Suprapubic skin (tissue), 4 donors: ENCODE data around the gene VARS1.

Source experiments
- POLR2A ChIP-seq, 2 donors: fragments of 450-650 bp; IDR thresholded peaks; one replicate each; pipeline ENCODE4 v1.6.1; 2017; ENCODE audit warnings: antibody characterized with exemption in 2 of 2, mild to moderate bottlenecking in 2 of 2, moderate library complexity in 2 of 2
- POLR2AphosphoS5 ChIP-seq, 3 donors: sonication (generic); formaldehyde crosslinking; IDR thresholded peaks; one replicate each; pipeline ENCODE4 v1.6.1; 2017; ENCODE audit warnings: antibody characterized with exemption in 3 of 3
- TF ChIP-seq, protein P1 (sequence below), 2 donors: fragments of 200-600 bp in 1 of 2; fragments of 450-650 bp in 1 of 2; sonication (generic) in 1 of 2; IDR thresholded peaks; one replicate each; pipeline ENCODE4 v1.5.1; 2016 to 2019; ENCODE audit warnings: antibody characterized with exemption in 2 of 2, mild to moderate bottlenecking in 1 of 2, moderate library complexity in 1 of 2

DNA sequence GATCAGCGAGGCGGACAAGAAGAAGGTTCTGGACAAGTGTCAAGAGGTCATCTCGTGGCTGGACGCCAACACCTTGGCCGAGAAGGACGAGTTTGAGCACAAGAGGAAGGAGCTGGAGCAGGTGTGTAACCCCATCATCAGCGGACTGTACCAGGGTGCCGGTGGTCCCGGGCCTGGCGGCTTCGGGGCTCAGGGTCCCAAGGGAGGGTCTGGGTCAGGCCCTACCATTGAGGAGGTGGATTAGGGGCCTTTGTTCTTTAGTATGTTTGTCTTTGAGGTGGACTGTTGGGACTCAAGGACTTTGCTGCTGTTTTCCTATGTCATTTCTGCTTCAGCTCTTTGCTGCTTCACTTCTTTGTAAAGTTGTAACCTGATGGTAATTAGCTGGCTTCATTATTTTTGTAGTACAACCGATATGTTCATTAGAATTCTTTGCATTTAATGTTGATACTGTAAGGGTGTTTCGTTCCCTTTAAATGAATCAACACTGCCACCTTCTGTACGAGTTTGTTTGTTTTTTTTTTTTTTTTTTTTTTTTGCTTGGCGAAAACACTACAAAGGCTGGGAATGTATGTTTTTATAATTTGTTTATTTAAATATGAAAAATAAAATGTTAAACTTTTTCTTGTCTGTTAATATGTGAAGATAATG is 34.2 kb upstream of the VARS1 start:
- TF ChIP-seq, protein P1, sequence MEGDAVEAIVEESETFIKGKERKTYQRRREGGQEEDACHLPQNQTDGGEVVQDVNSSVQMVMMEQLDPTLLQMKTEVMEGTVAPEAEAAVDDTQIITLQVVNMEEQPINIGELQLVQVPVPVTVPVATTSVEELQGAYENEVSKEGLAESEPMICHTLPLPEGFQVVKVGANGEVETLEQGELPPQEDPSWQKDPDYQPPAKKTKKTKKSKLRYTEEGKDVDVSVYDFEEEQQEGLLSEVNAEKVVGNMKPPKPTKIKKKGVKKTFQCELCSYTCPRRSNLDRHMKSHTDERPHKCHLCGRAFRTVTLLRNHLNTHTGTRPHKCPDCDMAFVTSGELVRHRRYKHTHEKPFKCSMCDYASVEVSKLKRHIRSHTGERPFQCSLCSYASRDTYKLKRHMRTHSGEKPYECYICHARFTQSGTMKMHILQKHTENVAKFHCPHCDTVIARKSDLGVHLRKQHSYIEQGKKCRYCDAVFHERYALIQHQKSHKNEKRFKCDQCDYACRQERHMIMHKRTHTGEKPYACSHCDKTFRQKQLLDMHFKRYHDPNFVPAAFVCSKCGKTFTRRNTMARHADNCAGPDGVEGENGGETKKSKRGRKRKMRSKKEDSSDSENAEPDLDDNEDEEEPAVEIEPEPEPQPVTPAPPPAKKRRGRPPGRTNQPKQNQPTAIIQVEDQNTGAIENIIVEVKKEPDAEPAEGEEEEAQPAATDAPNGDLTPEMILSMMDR (IDR thresholded peaks at IDR 0.05) = peak in 1 of 2 donors; percentile 11
- TF ChIP-seq POLR2A (IDR thresholded peaks at IDR 0.05) = no peak
- TF ChIP-seq POLR2AphosphoS5 (IDR thresholded peaks at IDR 0.05) = no peak
